ENCODE data around the gene MIAT.

DNA sequence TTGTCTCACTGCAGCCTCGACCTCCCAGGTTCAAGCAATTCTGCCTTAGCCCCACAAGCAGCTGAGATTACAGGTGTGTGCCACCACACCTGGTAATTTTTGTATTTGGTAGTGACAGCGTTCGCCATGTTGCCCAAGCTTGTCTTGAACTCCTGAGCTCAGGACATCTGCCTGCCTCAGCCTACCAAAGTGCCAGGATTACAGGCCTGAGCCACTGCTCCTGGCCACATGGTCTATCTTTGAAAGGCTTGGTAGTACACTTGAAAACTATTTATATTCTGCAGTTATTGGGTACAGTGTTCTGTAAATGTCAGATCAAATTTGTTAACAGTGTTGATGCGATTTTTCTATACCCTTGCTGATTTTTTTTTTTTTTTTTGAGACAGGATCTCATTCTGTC, 26.1 kb upstream of the MIAT start:
- TF ChIP-seq, protein P1, sequence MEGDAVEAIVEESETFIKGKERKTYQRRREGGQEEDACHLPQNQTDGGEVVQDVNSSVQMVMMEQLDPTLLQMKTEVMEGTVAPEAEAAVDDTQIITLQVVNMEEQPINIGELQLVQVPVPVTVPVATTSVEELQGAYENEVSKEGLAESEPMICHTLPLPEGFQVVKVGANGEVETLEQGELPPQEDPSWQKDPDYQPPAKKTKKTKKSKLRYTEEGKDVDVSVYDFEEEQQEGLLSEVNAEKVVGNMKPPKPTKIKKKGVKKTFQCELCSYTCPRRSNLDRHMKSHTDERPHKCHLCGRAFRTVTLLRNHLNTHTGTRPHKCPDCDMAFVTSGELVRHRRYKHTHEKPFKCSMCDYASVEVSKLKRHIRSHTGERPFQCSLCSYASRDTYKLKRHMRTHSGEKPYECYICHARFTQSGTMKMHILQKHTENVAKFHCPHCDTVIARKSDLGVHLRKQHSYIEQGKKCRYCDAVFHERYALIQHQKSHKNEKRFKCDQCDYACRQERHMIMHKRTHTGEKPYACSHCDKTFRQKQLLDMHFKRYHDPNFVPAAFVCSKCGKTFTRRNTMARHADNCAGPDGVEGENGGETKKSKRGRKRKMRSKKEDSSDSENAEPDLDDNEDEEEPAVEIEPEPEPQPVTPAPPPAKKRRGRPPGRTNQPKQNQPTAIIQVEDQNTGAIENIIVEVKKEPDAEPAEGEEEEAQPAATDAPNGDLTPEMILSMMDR (IDR thresholded peaks at IDR 0.05; ENCODE audit: low read depth, low read length, missing input control) = no peak
- TF ChIP-seq JUND (IDR thresholded peaks at IDR 0.05) = no peak
- no peak for TF ChIP-seq TAF1 (conservative IDR thresholded peaks at IDR 0.05)
- TF ChIP-seq, protein P2, sequence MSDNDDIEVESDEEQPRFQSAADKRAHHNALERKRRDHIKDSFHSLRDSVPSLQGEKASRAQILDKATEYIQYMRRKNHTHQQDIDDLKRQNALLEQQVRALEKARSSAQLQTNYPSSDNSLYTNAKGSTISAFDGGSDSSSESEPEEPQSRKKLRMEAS (IDR thresholded peaks at IDR 0.05) = no peak
- TF ChIP-seq, protein P3, sequence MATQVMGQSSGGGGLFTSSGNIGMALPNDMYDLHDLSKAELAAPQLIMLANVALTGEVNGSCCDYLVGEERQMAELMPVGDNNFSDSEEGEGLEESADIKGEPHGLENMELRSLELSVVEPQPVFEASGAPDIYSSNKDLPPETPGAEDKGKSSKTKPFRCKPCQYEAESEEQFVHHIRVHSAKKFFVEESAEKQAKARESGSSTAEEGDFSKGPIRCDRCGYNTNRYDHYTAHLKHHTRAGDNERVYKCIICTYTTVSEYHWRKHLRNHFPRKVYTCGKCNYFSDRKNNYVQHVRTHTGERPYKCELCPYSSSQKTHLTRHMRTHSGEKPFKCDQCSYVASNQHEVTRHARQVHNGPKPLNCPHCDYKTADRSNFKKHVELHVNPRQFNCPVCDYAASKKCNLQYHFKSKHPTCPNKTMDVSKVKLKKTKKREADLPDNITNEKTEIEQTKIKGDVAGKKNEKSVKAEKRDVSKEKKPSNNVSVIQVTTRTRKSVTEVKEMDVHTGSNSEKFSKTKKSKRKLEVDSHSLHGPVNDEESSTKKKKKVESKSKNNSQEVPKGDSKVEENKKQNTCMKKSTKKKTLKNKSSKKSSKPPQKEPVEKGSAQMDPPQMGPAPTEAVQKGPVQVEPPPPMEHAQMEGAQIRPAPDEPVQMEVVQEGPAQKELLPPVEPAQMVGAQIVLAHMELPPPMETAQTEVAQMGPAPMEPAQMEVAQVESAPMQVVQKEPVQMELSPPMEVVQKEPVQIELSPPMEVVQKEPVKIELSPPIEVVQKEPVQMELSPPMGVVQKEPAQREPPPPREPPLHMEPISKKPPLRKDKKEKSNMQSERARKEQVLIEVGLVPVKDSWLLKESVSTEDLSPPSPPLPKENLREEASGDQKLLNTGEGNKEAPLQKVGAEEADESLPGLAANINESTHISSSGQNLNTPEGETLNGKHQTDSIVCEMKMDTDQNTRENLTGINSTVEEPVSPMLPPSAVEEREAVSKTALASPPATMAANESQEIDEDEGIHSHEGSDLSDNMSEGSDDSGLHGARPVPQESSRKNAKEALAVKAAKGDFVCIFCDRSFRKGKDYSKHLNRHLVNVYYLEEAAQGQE (IDR thresholded peaks at IDR 0.05) = no peak
- TF ChIP-seq, protein P4, sequence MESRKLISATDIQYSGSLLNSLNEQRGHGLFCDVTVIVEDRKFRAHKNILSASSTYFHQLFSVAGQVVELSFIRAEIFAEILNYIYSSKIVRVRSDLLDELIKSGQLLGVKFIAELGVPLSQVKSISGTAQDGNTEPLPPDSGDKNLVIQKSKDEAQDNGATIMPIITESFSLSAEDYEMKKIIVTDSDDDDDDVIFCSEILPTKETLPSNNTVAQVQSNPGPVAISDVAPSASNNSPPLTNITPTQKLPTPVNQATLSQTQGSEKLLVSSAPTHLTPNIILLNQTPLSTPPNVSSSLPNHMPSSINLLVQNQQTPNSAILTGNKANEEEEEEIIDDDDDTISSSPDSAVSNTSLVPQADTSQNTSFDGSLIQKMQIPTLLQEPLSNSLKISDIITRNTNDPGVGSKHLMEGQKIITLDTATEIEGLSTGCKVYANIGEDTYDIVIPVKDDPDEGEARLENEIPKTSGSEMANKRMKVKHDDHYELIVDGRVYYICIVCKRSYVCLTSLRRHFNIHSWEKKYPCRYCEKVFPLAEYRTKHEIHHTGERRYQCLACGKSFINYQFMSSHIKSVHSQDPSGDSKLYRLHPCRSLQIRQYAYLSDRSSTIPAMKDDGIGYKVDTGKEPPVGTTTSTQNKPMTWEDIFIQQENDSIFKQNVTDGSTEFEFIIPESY (IDR thresholded peaks at IDR 0.05) = no peak
- TF ChIP-seq EGR1 (IDR thresholded peaks at IDR 0.05; ENCODE audit: low read depth in 2 of 2) = no peak
- TF ChIP-seq SP1 (IDR thresholded peaks at IDR 0.05) = no peak
